PC-3 (cell line): Measurements from ENCODE around the gene PRKN. TPM values are rescaled to one million over a fixed set of nuclear protein-coding genes. Genes with fewer than 3 reads are reported as not detected.

Experiments
- ATAC-seq: fragments of 200-7000 bp; cut with Tn5 transposase; 2 replicates; pipeline ENCODE4 v1.9.1; 2020; ENCODE audit warnings: mild to moderate bottlenecking, moderate library complexity
- BruUV-seq: library from RNA; stranded (reverse); fragments of 400-500 nt; replicated peaks from 2 replicates; lab custom pipeline; 2021; lab: Mats Ljungman, UMichigan
- CTCF ChIA-PET: fragments of 300-600 bp; sonication (Branson Sonifier 250); formaldehyde crosslinking; loops from one replicate; lab custom pipeline; 2022; ENCODE audit warnings: antibody characterized with exemption; lab: Charles Lee
- POLR2A ChIA-PET: fragments of 300-600 bp; sonication (Branson Sonifier 250); formaldehyde crosslinking; loops from one replicate; lab custom pipeline; 2022; ENCODE audit warnings: antibody characterized with exemption; ENCODE audit not compliant: unreplicated experiment; lab: Charles Lee
- DNase-seq: peaks from one replicate; pipeline ENCODE4 v3.0.0-alpha.2; 2015
- H2AFZ ChIP-seq: fragments of 300-600 bp; sonication (generic); 2 replicates; pipeline ENCODE4 v1.6.0; 2016; ENCODE audit warnings: antibody characterized with exemption, low read length
- H3F3A ChIP-seq: fragments of 300-600 bp; sonication (generic); one replicate; pipeline ENCODE4 v1.6.0; 2017; ENCODE audit warnings: antibody characterized with exemption, low read length, control low read depth, mild to moderate bottlenecking; ENCODE audit not compliant: unreplicated experiment
- H3K27ac ChIP-seq: fragments of 300-600 bp; sonication (generic); 2 replicates; pipeline ENCODE4 v1.5.1; 2016; ENCODE audit warnings: mild to moderate bottlenecking, low read length
- H3K27me3 ChIP-seq: fragments of 300-600 bp; sonication (generic); 2 replicates; pipeline ENCODE4 v1.6.1; 2016; ENCODE audit warnings: low read length, mixed read lengths
- H3K36me3 ChIP-seq: fragments of 300-600 bp; sonication (generic); 2 replicates; pipeline ENCODE4 v1.6.1; 2016; ENCODE audit warnings: low read depth, mixed run types, low read length, mixed read lengths
- H3K4me1 ChIP-seq: fragments of 300-600 bp; sonication (generic); 2 replicates; pipeline ENCODE4 v1.5.1; 2016; ENCODE audit warnings: low read length; ENCODE audit not compliant: insufficient read depth
- H3K4me2 ChIP-seq: fragments of 300-600 bp; sonication (generic); 2 replicates; pipeline ENCODE4 v1.6.0; 2016; ENCODE audit warnings: low read length
- H3K4me3 ChIP-seq: fragments of 300-600 bp; sonication (generic); 2 replicates; pipeline ENCODE4 v1.5.1; 2016; ENCODE audit warnings: mild to moderate bottlenecking, low read length, mixed read lengths
- H3K79me2 ChIP-seq: fragments of 300-600 bp; sonication (generic); 2 replicates; pipeline ENCODE4 v1.6.1; 2017; ENCODE audit warnings: low read length, mixed read lengths
- H3K9ac ChIP-seq: fragments of 300-600 bp; sonication (generic); 2 replicates; pipeline ENCODE4 v1.6.0; 2016; ENCODE audit warnings: mild to moderate bottlenecking, low read length
- H3K9me2 ChIP-seq: fragments of 300-600 bp; sonication (generic); replicated peaks from 2 replicates; pipeline ENCODE4 v1.6.1; 2016; ENCODE audit warnings: mixed run types, low read length, mixed read lengths
- H3K9me3 ChIP-seq: fragments of 300-600 bp; sonication (generic); 2 replicates; pipeline ENCODE4 v1.6.1; 2016; ENCODE audit warnings: low read length, mixed read lengths
- H4K20me1 ChIP-seq: fragments of 300-600 bp; sonication (generic); 2 replicates; pipeline ENCODE4 v1.6.1; 2016; ENCODE audit warnings: low read length, mixed read lengths
- CTCF ChIP-seq: fragments of 300-600 bp; sonication (generic); conservative IDR thresholded peaks from 2 replicates; pipeline ENCODE4 v1.5.1; 2017; ENCODE audit warnings: antibody characterized with exemption, low read depth, mild to moderate bottlenecking, low read length
- EZH2 ChIP-seq: fragments of 300-600 bp; sonication (generic); IDR thresholded peaks from one replicate; pipeline ENCODE4 v1.6.1; 2017; ENCODE audit warnings: antibody characterized with exemption, mild to moderate bottlenecking, low read length; ENCODE audit not compliant: unreplicated experiment
- EZH2phosphoT487 ChIP-seq: fragments of 300-600 bp; sonication (generic); IDR thresholded peaks from 2 replicates; pipeline ENCODE4 v1.6.1; 2018; ENCODE audit warnings: mild to moderate bottlenecking, antibody characterized with exemption, low read length, borderline replicate concordance
- intact Hi-C: fragments of 100-400 bp; cut with micrococcal nuclease; formaldehyde crosslinking; loops from 2 replicates; pipeline ENCODE4 v1.9.0; 2023
- total RNA-seq: library from RNA; depleted of rRNA; stranded (reverse); fragments of >200 nt; gene quantifications from 2 replicates; pipeline ENCODE4 v1.2.3, GENCODE V29; 2014

Gene PRKN
- total RNA-seq, 1 experiment from 2014 or later = not detected

DNA sequence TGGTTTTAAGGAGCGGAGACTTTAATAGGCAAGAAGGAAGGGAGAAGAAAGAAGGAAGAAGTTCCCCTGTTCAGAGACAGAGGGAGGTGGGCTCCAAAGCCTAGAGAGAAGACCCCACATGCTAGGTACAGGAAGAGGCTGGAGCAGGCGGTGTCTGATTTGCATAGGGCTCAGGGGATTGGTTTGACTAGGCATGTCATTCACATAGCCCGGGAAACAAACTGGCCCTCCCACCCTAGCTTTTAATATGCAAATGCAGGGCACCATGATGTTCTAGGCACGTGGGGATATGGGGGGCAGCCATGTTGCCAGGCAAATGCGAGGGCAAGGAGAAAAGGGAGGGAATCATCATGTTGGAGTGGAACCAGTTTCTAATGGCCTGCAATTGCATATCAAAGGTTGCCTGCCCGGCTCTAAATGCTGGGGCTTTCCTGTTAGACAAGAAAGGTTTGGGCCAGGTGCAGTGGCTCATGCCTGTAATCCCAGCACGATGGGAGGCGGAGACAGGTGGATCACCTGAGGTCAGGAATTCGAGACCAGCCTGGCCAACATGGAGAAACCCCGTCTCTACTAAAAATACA lies 1419.4 kb downstream of the PRKN start:
- Histone ChIP-seq H3K36me3 (no peaks in the 10 kb centered on the region), H3K4me2 (no peak overlapping the region), H3K9ac (no peak overlapping the region), H2AFZ (no peak overlapping the region), H3K4me3 (no peak overlapping the region), H3K79me2 (no peaks in the 10 kb centered on the region), H4K20me1 (no peaks in the 10 kb centered on the region), H3K9me3 (no peaks in the 10 kb centered on the region), H3K4me1 (peaks cover 7% of the 10 kb centered on the region; the same call in 1 of the 2 replicates), H3K27me3 (no peaks in the 10 kb centered on the region), H3K9me2 (no peaks in the 10 kb centered on the region), H3F3A (no peaks in the 10 kb centered on the region), H3K27ac (no peak overlapping the region)
- TF ChIP-seq CTCF = no peak
- no peak for TF ChIP-seq EZH2phosphoT487
- TF ChIP-seq EZH2 = no peak
- DNase-seq (no peak), ATAC-seq (no peak)
- intact Hi-C loops = no loop called here
- POLR2A ChIA-PET = no interaction called here
- no TSS peak for BruUV-seq
- CTCF ChIA-PET = no interaction called here

GRCh38 chr6:161305860-161306259 lies 1421.7 kb downstream of the PRKN start:
- H3K4me2 ChIP-seq = no peak overlapping the region
- no peaks in the 10 kb centered on the region for H3K27me3 ChIP-seq
- no peak overlapping the region for H3K4me3 ChIP-seq
- H2AFZ ChIP-seq = no peak overlapping the region
- H3K27ac ChIP-seq = no peak overlapping the region
- H4K20me1 ChIP-seq = no peaks in the 10 kb centered on the region
- no peak for DNase-seq
- no peaks in the 10 kb centered on the region for H3F3A ChIP-seq
- BruUV-seq = no TSS peak
- ATAC-seq = no peak
- no peak overlapping the region for H3K9ac ChIP-seq
- intact Hi-C loops = no loop called here
- H3K9me2 ChIP-seq = no peaks in the 10 kb centered on the region
- peaks cover 11% of the 10 kb centered on the region; the same call in 1 of the 2 replicates for H3K4me1 ChIP-seq
- H3K79me2 ChIP-seq = no peaks in the 10 kb centered on the region
- ChIA-PET CTCF (no interaction called here), POLR2A (no interaction called here)
- TF ChIP-seq CTCF (no peak), EZH2 (no peak), EZH2phosphoT487 (no peak)
- no peaks in the 10 kb centered on the region for H3K9me3 ChIP-seq
- no peaks in the 10 kb centered on the region for H3K36me3 ChIP-seq

DNA sequence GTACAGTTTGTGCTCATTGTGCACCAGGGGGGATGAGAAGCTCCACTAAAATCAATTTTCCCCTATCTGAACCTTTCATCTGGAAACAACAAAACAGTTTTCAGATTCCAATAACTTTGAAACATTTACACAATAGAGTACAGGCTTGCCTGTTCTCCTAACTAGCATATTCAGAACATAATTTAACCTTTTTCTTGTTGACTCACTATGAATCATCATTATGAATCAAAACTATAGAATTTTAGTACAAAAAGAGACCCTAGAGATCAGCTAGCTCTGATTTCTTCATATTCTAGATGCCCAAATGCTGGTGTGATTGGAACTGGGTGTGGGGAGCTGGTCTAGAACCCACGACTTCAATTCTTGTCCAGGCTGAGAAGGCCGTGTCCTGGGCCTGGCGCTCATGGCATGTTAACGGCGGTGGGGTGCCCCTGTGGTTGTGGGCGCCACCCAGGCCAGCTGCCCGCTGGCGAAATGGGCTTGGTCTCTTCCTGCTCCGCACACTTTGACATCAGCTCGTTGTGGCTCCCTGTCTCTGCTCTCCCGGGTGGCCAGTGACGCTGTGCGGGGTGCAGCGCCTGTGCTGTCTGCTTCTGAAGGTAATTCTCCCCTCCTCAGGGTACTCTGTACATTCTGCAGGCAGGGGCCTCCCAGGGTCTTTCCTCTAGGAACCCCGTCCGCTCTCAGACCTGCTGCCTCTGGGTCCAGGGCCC lies 1423.8 kb downstream of the PRKN start:
- no peak for TF ChIP-seq EZH2
- no peak for TF ChIP-seq CTCF
- no peak for TF ChIP-seq EZH2phosphoT487
- H3K79me2 ChIP-seq = no peaks in the 10 kb centered on the region
- no peak overlapping the region for H2AFZ ChIP-seq
- H4K20me1 ChIP-seq = no peaks in the 10 kb centered on the region
- CTCF ChIA-PET = no interaction called here
- no TSS peak for BruUV-seq
- H3K27ac ChIP-seq = peak overlapping the region; percentile 45
- H3K9me3 ChIP-seq = no peaks in the 10 kb centered on the region
- no peaks in the 10 kb centered on the region for H3K36me3 ChIP-seq
- no peaks in the 10 kb centered on the region for H3K9me2 ChIP-seq
- intact Hi-C loops = no loop called here
- H3F3A ChIP-seq = no peaks in the 10 kb centered on the region
- ATAC-seq (peak; percentile 73), DNase-seq (peak; percentile 70)
- peaks cover 11% of the 10 kb centered on the region; the same call in 1 of the 2 replicates for H3K4me1 ChIP-seq
- H3K4me3 ChIP-seq = no peak overlapping the region
- no peaks in the 10 kb centered on the region for H3K27me3 ChIP-seq
- no peak overlapping the region for H3K9ac ChIP-seq
- no peak overlapping the region; the same call in 1 of the 2 replicates for H3K4me2 ChIP-seq
- POLR2A ChIA-PET = no interaction called here
